Activated CD8-positive, alpha-beta memory T cell treated with anti-CD3 and anti-CD28 coated beads for 48 hours (primary cell): ENCODE data around the gene ACAA2.
"Not testable (repeated sequence)": the region's sequence is repeated elsewhere in the genome, so short reads cannot be mapped to it uniquely, and the experiment has no call there.

Experiments used
- DNase-seq, 3 experiments: peaks; one replicate each; pipeline ENCODE4 v3.0.0-alpha.2; 2020; ENCODE audit warnings: low read depth in 2 of 3, low spot score in 2 of 3

The ACAA2 gene

GRCh38 chr18:49845629-49846360 is 32.5 kb upstream of the ACAA2 start:
- DNase-seq = no peak

DNA sequence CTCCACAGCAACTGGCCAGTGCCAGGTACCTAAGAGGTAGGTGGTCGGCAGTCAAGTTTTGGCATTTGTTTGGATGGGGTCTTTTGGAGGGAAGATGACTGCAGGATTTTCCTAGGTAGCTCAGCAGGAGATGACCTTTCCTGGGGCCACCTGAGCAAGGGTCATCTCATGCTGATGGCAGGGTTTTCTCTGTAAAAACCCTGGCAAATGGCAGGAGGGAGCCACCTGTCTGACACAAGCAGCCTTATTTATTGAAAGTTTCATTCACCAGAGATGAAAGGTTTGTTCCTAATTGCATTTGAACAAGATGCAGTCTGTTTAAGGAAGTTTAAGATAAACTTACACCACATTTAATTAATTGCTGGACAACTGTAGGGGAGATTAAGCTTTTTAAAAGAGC is 31.6 kb upstream of the ACAA2 start:
- no peak for DNase-seq

DNA sequence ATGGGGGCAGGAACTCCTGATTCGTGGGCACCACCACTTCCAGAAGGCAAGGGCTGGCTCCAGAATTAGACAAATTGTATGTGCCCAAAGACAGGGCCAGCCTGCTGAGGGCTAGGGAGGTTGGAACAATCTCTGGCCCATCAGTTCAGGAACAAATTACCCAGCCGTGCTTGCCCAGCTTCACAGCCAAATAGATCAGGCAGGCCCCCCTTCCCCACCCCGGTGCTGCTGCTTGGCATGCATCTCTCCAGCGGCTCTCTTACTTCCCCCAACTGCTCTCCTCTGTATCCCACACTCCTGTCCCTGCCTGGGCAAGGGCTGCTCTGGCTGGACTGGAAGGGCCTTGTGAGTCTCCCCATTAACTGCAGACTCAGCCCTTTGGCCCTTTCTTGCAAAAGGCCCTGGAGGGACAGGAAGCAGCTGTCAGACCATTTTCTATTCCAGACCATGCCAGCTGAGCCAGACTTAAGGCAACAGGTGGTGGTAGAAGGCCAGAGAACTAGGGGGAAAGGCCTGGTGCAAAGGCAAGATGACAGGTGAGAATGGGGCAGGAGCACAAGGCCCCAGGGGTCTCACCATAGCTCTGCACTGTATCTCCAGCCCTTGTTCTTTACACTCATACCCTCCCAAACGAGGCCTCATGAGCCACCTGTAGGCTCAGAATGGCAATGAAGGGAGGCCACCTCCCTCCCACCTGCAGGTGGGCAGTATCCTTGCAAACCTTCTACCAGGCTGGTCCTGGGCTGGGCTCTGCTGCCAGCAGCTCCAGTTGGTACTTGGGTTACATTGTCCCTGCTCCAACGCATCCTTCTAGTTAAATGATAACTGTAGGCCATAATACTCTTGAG is 30.7 kb upstream of the ACAA2 start:
- no peak for DNase-seq

DNA sequence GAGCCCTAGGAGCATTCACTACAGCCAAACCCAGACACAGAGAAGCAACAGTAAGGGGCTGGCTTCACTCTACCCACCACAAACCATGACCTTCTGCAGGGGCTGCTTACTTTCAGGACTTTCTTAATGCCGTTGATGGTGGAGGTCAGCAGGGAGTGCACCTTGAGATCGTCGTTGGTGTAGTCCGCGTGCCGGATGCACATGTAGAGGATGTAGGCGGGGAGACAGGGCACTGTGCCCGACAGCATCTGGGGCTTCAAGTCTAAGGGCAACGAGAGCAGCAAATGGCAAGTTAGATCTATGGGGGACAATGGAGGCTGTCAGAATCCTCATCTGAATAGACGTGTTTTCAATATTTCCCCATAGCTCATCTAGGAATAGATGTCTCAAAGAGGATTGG is 29.8 kb upstream of the ACAA2 start:
- no peak for DNase-seq

DNA sequence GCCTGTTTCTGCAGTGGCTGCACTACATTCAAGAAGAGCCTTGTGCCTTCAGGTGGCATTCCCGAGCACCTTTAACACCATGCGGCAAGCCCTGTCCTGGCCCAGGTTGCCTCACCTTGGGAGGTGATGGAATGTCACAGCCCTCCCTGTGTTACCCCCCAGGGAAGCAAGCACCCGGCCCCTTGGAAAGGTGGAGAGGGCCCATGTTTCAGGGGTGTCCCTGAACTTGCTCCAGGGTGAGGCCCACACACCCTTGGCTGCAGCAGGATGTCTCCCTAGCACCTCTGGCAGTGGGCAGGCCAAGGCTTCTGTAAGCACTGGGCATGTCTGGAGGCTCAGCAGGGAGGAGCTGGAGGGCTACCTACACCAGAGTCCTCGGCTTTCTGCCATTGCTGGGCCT is 29.3 kb upstream of the ACAA2 start:
- DNase-seq = no peak

DNA sequence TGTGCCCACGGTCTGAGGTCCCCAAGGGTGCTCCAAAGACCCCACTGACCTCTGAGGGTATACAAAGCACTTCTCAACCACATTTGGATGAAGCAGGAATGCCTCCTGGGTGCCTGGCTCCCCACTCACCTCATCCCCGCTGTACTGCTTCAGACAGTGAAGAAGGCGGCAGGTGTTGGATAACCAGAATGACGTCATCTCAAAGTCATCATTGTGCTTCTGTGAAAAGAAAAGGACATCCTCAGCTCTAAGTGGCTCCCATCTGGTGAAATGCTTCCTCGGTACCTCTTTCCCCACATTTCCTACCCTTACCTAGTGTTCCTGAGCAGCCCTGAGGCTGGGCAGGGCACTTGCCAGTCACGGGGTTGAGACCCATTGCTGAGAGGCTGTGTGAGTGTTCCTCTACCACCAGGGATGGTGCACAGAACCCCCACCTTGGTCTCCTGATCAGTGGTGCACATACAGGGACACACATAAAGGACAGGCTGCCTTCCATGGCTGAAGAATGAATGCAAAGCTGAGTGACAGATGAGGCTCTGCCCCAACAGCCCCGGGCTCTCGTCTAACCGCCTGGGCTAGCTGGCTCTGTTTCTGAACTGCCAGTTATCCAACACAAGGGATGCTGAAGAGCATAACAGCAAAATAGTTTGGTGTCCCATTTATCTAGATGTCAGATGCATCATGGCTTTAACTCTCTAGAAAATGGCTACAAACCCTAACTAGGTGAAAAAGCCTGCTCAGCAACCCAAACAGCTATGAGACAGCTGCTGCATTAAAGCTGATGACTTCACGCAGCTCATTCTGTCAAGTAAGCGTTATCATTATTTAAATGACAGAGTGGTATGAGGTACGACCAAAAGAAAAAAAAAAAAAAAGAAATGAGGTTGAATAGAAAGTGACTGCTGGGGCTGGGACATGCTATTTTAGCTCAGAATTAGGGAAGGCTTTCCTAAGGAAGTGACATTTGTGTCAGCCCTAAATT is 28.2 kb upstream of the ACAA2 start:
- no peak for DNase-seq

DNA sequence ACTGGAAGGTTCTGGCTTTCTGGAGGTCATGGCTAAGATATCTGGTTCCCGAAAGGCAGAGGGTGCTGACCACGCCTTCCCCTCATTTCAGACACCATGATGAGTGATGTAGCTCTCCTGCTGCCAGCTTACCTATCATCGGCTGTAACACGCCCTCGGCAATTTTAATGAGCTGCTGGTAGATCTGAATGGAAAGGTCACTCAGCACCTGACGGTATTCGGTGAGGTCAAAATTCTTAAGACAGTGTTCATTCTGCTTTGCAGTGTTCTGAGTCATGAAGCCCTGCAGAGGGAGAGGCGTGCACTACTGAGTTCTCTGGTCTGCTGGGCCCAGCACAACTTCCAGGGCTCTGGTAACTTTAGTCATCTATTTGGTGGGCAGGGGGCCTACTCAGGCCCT is 25.7 kb upstream of the ACAA2 start:
- DNase-seq = no peak

- DNase-seq = no peak
These were observed 25.0 kb upstream of the ACAA2 start for GRCh38 chr18:49838381-49838780.

DNA sequence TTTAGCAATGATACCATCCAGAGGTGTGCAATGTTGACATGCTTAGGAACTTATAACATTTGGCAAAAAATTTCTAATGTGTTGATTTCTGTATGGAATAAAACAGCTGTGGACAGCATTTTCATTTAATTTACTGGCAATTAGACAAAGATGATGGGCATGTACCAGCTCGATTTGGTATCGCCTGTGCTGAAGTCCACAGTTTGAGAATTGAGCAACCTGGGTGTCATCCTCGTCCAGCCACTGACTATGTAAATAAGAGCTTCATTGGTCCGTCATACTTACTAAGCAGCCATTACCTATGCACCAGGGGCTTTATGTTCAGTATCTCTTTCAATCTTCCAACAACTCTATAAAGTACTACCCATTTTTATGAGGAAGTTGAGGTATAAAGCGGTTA is 24.6 kb upstream of the ACAA2 start:
- DNase-seq = no peak

GRCh38 chr18:49837316-49837835 is 24.0 kb upstream of the ACAA2 start:
- not testable (repeated sequence) for DNase-seq

DNA sequence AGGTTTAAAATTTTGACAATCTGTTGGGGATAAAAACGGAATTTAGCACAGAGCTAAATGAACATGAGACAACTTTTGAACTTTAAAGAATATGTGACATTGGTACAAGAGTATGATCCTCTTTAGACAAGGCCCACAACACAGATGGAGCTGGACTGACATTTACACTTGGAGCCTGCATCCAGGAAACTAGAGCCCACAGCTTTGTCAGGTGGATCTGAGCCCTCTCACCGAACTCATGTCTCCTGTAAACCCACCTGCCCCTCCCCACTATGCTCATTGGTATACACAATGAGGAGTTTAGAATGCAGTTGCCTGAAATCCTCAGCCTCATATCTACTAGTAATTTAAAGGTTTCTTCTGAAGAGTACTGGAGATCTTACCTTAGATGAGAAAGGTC is 22.1 kb upstream of the ACAA2 start:
- no peak for DNase-seq

DNA sequence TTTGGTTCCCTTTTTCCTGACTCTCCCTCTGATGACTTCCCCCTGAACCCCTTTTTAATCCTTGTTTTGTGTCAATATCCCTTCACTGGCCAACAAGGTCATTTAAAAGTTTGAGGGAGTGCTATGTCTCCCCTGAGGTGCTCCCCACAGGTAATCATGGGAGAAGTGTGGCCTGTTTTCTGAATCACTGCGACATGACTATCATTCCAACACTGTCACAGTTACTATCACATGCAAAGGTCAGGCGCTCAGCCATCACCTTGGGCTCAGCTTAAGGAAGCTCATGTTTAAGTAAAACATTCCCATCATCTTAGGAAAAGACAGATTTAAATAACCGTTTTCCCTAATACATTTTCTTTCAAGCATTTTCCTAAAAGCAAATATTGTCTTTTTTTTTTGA is 20.9 kb upstream of the ACAA2 start:
- DNase-seq = no peak

DNA sequence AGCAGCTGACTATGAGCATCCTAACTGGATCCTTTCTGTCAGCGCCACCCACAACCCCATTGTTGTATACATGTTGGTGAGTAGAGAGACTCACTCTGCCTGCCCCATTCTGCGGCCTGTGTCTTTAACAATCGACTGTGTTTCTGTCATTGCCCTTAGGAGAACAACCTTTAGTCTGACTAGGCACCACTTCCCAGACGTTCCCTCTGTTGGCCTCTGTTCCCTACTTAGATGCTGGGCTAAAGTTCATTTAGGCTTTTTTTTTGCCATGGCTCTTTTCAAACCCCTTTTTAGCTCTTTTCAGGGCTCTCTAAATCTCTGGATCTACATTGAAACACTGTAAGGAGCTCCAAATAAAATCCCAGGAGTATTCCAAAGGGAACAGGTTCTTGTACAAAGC is 20.5 kb upstream of the ACAA2 start:
- no peak for DNase-seq

GRCh38 chr18:49832221-49832647 is 18.9 kb upstream of the ACAA2 start:
- no peak for DNase-seq

GRCh38 chr18:49827996-49828395 is 14.7 kb upstream of the ACAA2 start:
- DNase-seq = no peak

DNA sequence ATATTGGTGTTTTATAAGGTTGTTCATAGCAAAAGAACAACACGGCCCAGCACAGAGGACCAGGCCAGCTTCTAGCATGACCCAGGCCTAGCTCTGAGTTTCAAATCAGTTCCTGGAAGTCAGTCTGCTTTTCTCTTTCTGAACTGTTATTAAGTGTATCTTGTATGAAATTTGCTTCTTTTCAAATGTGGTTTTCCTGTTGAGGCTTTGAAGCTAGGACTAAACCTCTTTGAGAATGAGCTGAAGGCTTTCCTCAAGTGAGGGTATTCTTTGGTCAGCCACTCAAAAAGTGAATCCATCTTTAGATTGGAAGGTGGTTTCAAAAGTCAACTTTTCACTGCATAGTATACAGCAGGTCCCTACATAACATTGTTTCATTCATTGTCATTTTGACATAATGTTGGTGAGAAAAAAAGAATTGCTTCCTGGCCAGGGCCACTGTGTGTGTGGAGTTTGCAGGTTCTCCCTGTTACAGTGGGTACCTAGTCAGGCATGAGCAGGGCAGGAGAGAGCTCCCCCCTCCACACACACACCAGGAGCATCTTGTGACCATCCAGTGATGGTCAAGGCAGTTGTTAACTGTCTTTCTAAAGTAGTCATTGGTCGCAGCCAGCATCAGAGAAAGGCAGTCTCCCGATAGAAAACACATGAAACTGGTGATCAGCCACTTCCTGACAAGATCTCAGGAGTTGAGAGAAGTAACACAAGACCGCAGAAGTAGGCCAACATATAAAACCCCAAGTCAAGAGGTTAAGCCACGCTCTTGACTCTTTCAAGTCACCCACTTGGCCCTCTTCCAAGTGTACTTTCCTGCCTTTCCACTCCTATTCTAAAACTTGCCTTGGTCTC is 6.7 kb upstream of the ACAA2 start:
- no peak for DNase-seq

GRCh38 chr18:49819071-49819662 is 5.8 kb upstream of the ACAA2 start:
- no peak for DNase-seq

- DNase-seq = no peak
These were observed 4.6 kb upstream of the ACAA2 start for GRCh38 chr18:49817947-49818346.

DNA sequence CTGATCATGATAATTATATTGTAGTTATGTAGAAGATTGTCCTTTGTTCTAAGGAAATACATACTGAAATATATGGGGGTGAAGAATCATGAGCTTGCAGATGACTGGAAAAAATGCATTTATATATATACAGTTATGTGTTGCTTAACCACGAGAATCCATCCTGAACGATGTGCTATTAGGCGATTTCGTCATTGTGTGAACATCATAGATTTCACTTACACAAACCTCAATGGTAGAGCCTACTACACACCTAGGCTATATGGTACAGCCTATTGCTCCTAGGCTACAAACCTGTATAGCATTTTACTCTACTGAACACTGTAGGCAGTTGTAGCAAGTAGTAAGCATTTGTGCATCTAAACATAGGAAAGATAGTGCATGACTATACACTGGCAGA is 2.6 kb upstream of the ACAA2 start:
- no peak for DNase-seq

GRCh38 chr18:49814147-49814499 is 790 bp upstream of the ACAA2 start:
- peak in 2 of 3 experiments; percentile 38 to 50 for DNase-seq
